ENCODE data around the gene TYW3.
"Not testable (repeated sequence)": the region's sequence is repeated elsewhere in the genome, so short reads cannot be mapped to it uniquely, and the experiment has no call there.

DNA sequence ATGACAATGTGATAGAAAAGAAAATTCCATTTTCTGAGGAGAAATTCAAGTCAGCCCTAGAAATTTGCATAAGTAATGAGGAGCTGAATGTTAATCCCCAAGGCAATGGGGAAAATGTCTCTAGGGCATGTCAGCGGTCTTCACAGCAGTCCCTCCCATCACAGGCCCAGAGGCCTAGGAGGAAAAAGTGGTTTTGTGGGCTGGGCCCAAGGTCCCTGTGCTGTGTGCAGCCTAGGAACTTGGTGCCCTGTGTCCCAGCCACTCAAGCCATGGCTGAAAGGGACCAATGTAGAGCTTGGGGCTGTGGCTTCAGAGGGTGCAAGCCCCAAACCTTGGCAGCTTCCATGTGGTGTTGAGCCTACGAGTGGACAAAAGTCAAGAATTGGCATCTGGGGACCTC lies 23.7 kb downstream of the TYW3 start:
- TF ChIP-seq, protein P1, sequence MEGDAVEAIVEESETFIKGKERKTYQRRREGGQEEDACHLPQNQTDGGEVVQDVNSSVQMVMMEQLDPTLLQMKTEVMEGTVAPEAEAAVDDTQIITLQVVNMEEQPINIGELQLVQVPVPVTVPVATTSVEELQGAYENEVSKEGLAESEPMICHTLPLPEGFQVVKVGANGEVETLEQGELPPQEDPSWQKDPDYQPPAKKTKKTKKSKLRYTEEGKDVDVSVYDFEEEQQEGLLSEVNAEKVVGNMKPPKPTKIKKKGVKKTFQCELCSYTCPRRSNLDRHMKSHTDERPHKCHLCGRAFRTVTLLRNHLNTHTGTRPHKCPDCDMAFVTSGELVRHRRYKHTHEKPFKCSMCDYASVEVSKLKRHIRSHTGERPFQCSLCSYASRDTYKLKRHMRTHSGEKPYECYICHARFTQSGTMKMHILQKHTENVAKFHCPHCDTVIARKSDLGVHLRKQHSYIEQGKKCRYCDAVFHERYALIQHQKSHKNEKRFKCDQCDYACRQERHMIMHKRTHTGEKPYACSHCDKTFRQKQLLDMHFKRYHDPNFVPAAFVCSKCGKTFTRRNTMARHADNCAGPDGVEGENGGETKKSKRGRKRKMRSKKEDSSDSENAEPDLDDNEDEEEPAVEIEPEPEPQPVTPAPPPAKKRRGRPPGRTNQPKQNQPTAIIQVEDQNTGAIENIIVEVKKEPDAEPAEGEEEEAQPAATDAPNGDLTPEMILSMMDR (IDR thresholded peaks at IDR 0.05) = not testable (repeated sequence)
- not testable (repeated sequence) for TF ChIP-seq POLR2A (IDR thresholded peaks at IDR 0.05)
